GM19035 (cell line): ENCODE measurements around the gene PGA4.
"Not testable (repeated sequence)": the region's sequence is repeated elsewhere in the genome, so short reads cannot be mapped to it uniquely, and the experiment has no call there.

Experiments used
- ATAC-seq: cut with Tn5 transposase; IDR thresholded peaks from one replicate; pipeline ENCODE4 v1.9.1; 2021; ENCODE audit not compliant: unreplicated experiment

PGA4 gene

GRCh38 chr11:61222047-61222446, at the start of gene PGA4:
Gene PGA4 (plus strand): TSS chr11:61222347. CDS start chr11:61222401, 54 bp downstream.
- not testable (repeated sequence) for ATAC-seq

- no peak for ATAC-seq
These were observed 49.8 kb upstream of the PGA4 start for GRCh38 chr11:61172356-61172755.

- no peak for ATAC-seq
These were observed 49.3 kb upstream of the PGA4 start for GRCh38 chr11:61172888-61173287.

GRCh38 chr11:61173456-61173855, 48.7 kb upstream of the PGA4 start:
- no peak for ATAC-seq

GRCh38 chr11:61174273-61174672, 47.9 kb upstream of the PGA4 start:
- ATAC-seq, result no peak

GRCh38 chr11:61174949-61175348, 47.2 kb upstream of the PGA4 start:
- ATAC-seq, result no peak

- ATAC-seq, result no peak
These were observed 45.7 kb upstream of the PGA4 start for GRCh38 chr11:61176446-61176845.

GRCh38 chr11:61180205-61180604, 41.9 kb upstream of the PGA4 start:
- not testable (repeated sequence) for ATAC-seq

GRCh38 chr11:61181489-61181888, 40.7 kb upstream of the PGA4 start:
- ATAC-seq, result no peak

- ATAC-seq, result no peak
These were observed 38.5 kb upstream of the PGA4 start for GRCh38 chr11:61183645-61184044.

GRCh38 chr11:61186504-61186903, 35.6 kb upstream of the PGA4 start:
- no peak for ATAC-seq

- no peak for ATAC-seq
These were observed 34.5 kb upstream of the PGA4 start for GRCh38 chr11:61187505-61188130.

GRCh38 chr11:61189933-61190332, 32.2 kb upstream of the PGA4 start:
- ATAC-seq, result no peak

- no peak for ATAC-seq
These were observed 28.6 kb upstream of the PGA4 start for GRCh38 chr11:61193596-61193995.

GRCh38 chr11:61194169-61194671, 27.9 kb upstream of the PGA4 start:
- ATAC-seq, result no peak

- no peak for ATAC-seq
These were observed 27.0 kb upstream of the PGA4 start for GRCh38 chr11:61194981-61195695.

GRCh38 chr11:61195719-61196118, 26.4 kb upstream of the PGA4 start:
- no peak for ATAC-seq

- ATAC-seq, result no peak
These were observed 23.8 kb upstream of the PGA4 start for GRCh38 chr11:61198361-61198760.

GRCh38 chr11:61198948-61199523, 23.1 kb upstream of the PGA4 start:
- ATAC-seq, result no peak

GRCh38 chr11:61201476-61201875, 20.7 kb upstream of the PGA4 start:
- no peak for ATAC-seq

GRCh38 chr11:61202950-61203746, 19.0 kb upstream of the PGA4 start, which contains the start of gene PGA3:
Gene PGA3 (plus strand): TSS chr11:61203515. CDS start chr11:61203565, 50 bp downstream.
- not testable (repeated sequence) for ATAC-seq
